NB4 (cell line): ENCODE measurements around the gene MCC.

Experiments used
- DNase-seq: peaks from one replicate; pipeline ENCODE4 v3.0.0; 2010; ENCODE audit warnings: low read depth
- H3K4me3 ChIP-seq: one replicate; pipeline ENCODE4 v1.5.1; 2011; ENCODE audit warnings: mild to moderate bottlenecking, low read depth, low read length, moderate library complexity
- MYC ChIP-seq: IDR thresholded peaks from 2 replicates; pipeline ENCODE4 v1.6.1; 2011; ENCODE audit warnings: low read depth, low read length
- POLR2A ChIP-seq: IDR thresholded peaks from 2 replicates; pipeline ENCODE4 v1.6.1; 2011; ENCODE audit warnings: mild to moderate bottlenecking; ENCODE audit not compliant: insufficient read length; ENCODE audit errors: extremely low read depth
- TF ChIP-seq, protein P1 (sequence below): IDR thresholded peaks from 2 replicates; pipeline ENCODE4 v1.6.1; 2011; ENCODE audit warnings: low read depth, low read length
- TF ChIP-seq, protein P2 (sequence below): IDR thresholded peaks from one replicate; pipeline ENCODE4 v1.5.1; 2012; ENCODE audit warnings: low read depth, low read length

The MCC gene

DNA sequence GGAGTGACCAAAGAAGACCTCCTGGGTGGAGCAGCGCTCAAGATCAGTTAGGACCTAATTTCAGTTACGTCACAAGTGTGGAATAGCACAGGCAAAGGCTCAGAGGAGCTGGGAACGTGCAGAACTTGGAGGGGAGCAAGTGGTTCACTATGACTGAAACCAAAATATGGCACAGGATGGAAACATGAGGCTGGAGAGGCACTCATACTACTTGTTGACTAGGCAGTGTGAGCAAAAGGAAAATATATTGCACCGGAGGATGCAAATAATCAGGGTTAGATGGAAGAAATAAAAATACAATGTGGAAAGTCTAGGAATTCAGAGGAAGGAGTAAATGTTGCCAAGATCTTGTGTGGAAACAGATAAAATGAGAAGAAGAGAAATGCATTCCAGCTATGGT, 363.3 kb downstream of the MCC start:
- no peak overlapping the region for H3K4me3 ChIP-seq
- DNase-seq: no peak
- TF ChIP-seq, protein P1, sequence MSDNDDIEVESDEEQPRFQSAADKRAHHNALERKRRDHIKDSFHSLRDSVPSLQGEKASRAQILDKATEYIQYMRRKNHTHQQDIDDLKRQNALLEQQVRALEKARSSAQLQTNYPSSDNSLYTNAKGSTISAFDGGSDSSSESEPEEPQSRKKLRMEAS: no peak
- TF ChIP-seq MYC (no peak), POLR2A (no peak)
- TF ChIP-seq, protein P2, sequence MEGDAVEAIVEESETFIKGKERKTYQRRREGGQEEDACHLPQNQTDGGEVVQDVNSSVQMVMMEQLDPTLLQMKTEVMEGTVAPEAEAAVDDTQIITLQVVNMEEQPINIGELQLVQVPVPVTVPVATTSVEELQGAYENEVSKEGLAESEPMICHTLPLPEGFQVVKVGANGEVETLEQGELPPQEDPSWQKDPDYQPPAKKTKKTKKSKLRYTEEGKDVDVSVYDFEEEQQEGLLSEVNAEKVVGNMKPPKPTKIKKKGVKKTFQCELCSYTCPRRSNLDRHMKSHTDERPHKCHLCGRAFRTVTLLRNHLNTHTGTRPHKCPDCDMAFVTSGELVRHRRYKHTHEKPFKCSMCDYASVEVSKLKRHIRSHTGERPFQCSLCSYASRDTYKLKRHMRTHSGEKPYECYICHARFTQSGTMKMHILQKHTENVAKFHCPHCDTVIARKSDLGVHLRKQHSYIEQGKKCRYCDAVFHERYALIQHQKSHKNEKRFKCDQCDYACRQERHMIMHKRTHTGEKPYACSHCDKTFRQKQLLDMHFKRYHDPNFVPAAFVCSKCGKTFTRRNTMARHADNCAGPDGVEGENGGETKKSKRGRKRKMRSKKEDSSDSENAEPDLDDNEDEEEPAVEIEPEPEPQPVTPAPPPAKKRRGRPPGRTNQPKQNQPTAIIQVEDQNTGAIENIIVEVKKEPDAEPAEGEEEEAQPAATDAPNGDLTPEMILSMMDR: no peak

DNA sequence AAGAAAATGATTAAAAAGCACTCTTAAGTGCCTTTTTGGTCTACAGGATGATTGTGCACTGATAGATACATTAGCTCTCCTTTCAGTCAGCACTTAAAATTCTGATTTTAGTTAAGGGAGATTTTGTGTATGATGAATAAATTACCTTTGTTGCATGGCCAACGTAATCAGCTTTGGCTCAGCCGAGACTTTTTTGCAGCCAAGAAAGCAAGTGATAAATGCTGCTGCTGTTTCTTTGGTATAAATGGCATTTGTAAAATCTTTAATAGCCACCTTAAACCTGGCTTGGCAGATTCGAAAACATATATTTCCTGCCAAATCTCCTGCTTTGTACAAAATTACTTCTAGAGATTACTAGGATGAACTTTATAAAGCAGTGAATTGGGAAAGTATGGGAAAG, 364.0 kb downstream of the MCC start:
- no peak for DNase-seq
- H3K4me3 ChIP-seq: no peak overlapping the region
- TF ChIP-seq, protein P1: no peak

DNA sequence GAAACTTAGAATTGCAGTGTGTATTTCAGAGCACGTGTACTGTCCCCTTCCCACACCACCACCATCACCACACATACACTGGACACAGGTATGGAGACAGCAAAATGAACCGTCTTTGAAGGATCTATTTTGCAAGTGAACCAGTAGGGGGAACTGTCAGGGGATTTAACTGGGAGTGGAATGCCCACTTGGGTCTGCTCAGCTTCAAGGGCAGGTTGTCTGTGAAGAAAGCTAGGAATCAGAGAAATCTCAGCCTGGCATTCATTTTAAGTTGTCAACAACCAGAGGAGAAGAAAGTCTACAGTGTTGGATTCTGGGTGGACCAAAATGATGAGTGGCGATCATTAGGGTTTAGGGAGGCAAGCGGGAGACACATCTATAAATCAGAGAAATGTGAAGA, 364.6 kb downstream of the MCC start:
- H3K4me3 ChIP-seq: no peak overlapping the region
- DNase-seq: peak; percentile 14
- no peak for TF ChIP-seq MYC
- TF ChIP-seq, protein P2: peak; percentile 24

DNA sequence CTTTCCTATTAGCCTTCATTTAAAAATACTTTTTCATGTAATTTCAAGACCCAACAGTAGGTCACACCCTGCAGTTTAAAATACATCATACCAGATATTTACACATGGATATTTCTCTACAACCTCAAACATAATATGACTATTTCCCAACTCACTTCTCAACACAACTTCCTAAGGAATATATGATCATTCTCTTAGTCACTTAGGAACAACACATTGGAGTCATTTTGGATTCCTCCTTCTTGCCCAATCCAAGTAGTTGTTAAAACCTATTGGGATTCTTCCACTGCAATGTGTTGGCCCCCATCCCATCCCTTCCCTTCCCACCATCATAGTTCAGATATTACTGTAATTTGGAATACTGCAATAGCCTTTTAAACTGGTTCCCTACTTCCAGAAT, 366.2 kb downstream of the MCC start:
- DNase-seq: no peak
- H3K4me3 ChIP-seq: no peak overlapping the region
- TF ChIP-seq, protein P2: no peak
- TF ChIP-seq, protein P1: no peak
- no peak for TF ChIP-seq POLR2A
- no peak for TF ChIP-seq MYC

DNA sequence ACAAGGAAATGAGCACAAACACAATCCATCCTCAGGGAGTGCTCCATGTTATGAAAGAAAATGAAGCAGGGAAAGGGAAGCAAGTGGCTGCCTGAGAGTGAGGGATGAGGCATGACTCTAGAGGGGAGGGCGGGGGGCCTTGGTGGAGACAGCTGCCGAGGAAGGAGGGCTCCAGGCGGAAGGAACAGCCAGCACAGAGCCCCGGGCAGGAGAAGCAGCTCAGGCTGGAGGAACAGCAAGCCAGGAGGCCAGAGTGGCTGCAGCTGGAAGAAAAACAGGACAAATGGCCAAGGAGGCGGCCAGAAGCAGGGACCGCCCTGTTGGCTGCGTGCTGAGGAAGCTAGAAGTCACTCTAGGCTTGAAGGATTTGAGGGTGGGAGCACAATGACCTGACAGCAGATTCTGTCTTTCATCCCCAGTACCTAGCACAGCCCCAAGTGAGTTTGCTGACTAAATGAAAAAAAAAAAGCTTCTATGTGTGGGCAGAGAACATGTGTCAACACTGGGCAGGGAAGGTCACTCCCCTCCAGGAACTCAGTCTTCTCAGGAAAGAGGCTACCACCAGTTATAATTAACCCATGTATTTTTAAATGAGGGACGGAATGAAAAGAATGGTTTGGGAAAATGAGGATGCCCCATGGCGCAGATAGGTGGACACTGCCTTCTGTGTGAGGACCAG, 368.9 kb downstream of the MCC start:
- TF ChIP-seq POLR2A (no peak), MYC (no peak)
- TF ChIP-seq, protein P1: no peak
- TF ChIP-seq, protein P2: no peak
- DNase-seq: no peak
- no peak overlapping the region for H3K4me3 ChIP-seq

DNA sequence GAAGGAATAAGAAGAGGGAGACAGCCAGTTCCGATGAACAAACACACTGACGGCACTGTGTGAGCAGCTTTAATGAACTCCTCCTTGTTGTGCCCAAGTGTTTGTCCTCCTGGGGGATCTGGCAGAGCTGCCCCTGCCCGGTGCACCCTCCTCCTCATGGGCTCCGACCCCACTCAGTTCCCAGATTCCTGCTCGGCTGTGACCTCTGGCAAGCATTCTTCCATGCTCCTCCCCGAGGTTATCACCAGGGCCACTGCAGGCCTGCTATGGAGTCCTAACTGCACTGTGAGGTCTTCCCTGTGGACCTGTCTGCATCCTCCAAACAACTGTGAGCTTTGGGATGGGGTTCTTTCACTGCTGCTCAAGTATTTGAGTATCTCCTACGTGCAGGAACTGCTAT, 369.5 kb downstream of the MCC start:
- no peak for DNase-seq
- TF ChIP-seq POLR2A: no peak
- TF ChIP-seq MYC: no peak
- TF ChIP-seq, protein P2: no peak
- TF ChIP-seq, protein P1: no peak
- H3K4me3 ChIP-seq: no peak overlapping the region
